Fibroblast of villous mesenchyme (primary cell): ENCODE measurements around the gene HDAC9. TPM values are rescaled to one million over a fixed set of nuclear protein-coding genes. Genes with fewer than 3 reads are reported as not detected.
A peak's percentile ranks its signal among the peaks of the same experiment; 100 is the strongest.

Experiments
- DNase-seq: peaks from one replicate; pipeline ENCODE4 v3.0.0-alpha.2; 2010; ENCODE audit warnings: low read depth
- H3K4me3 ChIP-seq: 2 replicates; pipeline ENCODE4 v1.5.1; 2011; ENCODE audit warnings: low read depth, mild to moderate bottlenecking, low read length
- CTCF ChIP-seq: IDR thresholded peaks from 2 replicates; pipeline ENCODE4 v1.5.1; 2012; ENCODE audit warnings: low read depth, mild to moderate bottlenecking, low read length; ENCODE audit not compliant: insufficient read depth
- total RNA-seq: library from RNA; depleted of rRNA; stranded (reverse); fragments of >200 nt; gene quantifications from 2 replicates; pipeline ENCODE4 v1.2.3, GENCODE V29; 2012

The HDAC9 gene
- total RNA-seq, 1 donor: 16.8 TPM

DNA sequence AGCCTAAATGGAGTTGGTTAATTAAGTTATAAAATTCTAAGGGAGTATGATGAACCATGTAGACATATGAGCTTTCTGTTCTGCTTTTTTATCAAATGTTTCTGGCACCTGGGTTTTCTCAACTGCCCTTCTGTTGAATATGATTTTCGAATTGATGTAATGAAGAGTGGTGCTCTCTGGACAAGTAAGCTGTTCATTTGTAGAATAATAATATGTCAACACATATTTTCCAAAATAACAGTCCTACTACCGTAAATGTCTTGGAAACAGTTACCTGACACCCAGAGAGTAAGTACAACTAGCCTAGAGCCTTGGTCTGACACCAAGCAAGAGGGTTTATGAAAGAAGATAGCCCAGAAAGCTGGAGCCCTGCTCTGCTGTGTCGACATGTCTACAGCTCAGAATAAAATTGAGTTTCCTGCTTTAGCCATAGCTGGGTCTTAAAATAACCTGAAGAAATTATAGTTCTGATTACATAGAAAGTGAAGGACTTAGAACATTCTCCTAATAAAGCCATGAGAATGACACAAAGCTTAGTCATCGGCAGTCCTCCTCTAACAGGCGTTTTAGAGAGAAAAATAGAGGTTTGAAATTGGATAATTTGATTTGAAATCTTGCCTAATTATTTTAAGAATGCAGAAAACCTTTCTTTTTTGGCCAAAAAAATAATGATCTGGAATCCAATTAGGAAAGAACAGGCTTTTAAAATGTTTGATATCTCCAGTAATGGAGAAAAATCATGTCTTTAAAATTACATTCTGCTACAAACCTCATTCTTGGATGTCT is 25.1 kb downstream of the HDAC9 start:
- no peak overlapping the region for H3K4me3 ChIP-seq
- peak; percentile 42 for DNase-seq
- no peak for TF ChIP-seq CTCF

GRCh38 chr7:18521236-18521589 is 25.7 kb downstream of the HDAC9 start:
- no peak for DNase-seq
- TF ChIP-seq CTCF: no peak
- H3K4me3 ChIP-seq: no peak overlapping the region

GRCh38 chr7:18521945-18522566 is 26.5 kb downstream of the HDAC9 start:
- TF ChIP-seq CTCF: no peak

DNA sequence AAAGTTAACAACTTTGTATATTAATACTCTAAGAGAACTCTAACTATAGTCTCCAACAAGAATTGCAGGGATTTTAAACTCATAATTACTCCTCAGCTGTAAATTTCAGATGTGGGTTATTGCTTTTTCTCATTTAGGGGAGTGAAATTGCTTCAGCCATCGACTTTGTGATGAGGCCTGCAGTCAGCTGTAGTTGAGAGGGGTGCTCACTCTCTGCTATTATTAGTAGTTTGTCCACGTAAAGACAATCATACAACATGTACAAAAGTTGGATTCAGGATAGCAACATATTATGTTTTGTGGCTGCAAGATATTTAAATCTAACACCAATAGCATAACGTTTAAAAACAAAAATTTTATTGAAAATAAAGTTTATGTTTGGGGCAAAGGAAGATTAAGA is 28.7 kb downstream of the HDAC9 start:
- DNase-seq: no peak
- H3K4me3 ChIP-seq: no peak overlapping the region
- no peak for TF ChIP-seq CTCF

More at GRCh38 chr7:18521945-18522566, 26.5 kb downstream of the HDAC9 start:
- no peak for DNase-seq
- no peak overlapping the region for H3K4me3 ChIP-seq

GRCh38 chr7:18526368-18526878 is 30.9 kb downstream of the HDAC9 start:
- no peak overlapping the region for H3K4me3 ChIP-seq
- no peak for TF ChIP-seq CTCF
- DNase-seq: no peak

DNA sequence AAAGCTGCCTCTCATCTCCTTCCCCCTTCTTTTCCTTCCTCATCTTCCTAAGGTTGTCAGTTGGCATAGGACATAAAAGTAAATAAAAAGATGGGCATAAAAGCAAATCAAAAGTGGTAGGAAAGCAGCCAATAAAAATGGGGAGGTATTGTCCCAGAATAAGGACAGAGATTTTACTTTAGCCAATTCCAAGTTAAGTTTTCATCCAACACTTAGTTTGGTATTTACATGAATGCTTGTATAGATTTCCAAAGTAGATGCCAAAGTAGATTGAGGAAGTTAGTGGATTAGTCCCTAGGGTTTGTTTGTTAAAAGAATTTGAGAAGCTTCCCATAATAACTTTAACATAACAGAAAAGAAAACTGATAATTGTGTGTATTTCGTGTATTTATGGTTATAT is 33.7 kb downstream of the HDAC9 start:
- TF ChIP-seq CTCF: no peak
- H3K4me3 ChIP-seq: no peak overlapping the region
- DNase-seq: no peak
